ENCODE data around the gene ACACA.

The ACACA gene

GRCh38 chr17:37176723-37177122 is 229.9 kb downstream of the ACACA start:
- no peaks in the 10 kb centered on the region for H3K9me3 ChIP-seq (ENCODE audit: control insufficient read depth, insufficient read depth, low read length)
- peaks cover 50% of the 10 kb centered on the region for H3K36me3 ChIP-seq (ENCODE audit: control insufficient read depth, insufficient read depth, low read length)
- no peak overlapping the region for H3K9ac ChIP-seq (ENCODE audit: low read depth, low read length)
- no peak overlapping the region for H3K4me3 ChIP-seq (ENCODE audit: low read depth, low read length)
- no peaks in the 10 kb centered on the region for H3K27me3 ChIP-seq (ENCODE audit: control insufficient read depth, insufficient read depth, low read length)
- H3K27ac ChIP-seq (ENCODE audit: low read depth, low read length): no peak overlapping the region
- H3K4me1 ChIP-seq (ENCODE audit: control insufficient read depth, insufficient read depth, low read length): peaks cover 19% of the 10 kb centered on the region

GRCh38 chr17:37174205-37174604 is 232.4 kb downstream of the ACACA start:
- H3K4me1 ChIP-seq (ENCODE audit: control insufficient read depth, insufficient read depth, low read length): peaks cover 44% of the 10 kb centered on the region
- peak overlapping the region; percentile 27 for H3K27ac ChIP-seq (ENCODE audit: low read depth, low read length)
- no peak overlapping the region for H3K9ac ChIP-seq (ENCODE audit: low read depth, low read length)
- peaks cover 30% of the 10 kb centered on the region for H3K36me3 ChIP-seq (ENCODE audit: control insufficient read depth, insufficient read depth, low read length)
- no peaks in the 10 kb centered on the region for H3K9me3 ChIP-seq (ENCODE audit: control insufficient read depth, insufficient read depth, low read length)
- H3K4me3 ChIP-seq (ENCODE audit: low read depth, low read length): no peak overlapping the region
- H3K27me3 ChIP-seq (ENCODE audit: control insufficient read depth, insufficient read depth, low read length): no peaks in the 10 kb centered on the region

GRCh38 chr17:37170881-37171425 is 235.7 kb downstream of the ACACA start:
- H3K4me1 ChIP-seq (ENCODE audit: control insufficient read depth, insufficient read depth, low read length): peaks cover 54% of the 10 kb centered on the region
- H3K27ac ChIP-seq (ENCODE audit: low read depth, low read length): peak overlapping the region; percentile 94
- H3K9me3 ChIP-seq (ENCODE audit: control insufficient read depth, insufficient read depth, low read length): no peaks in the 10 kb centered on the region
- no peak overlapping the region for H3K9ac ChIP-seq (ENCODE audit: low read depth, low read length)
- peaks cover 4% of the 10 kb centered on the region; the same call in 1 of the 2 replicates for H3K36me3 ChIP-seq (ENCODE audit: control insufficient read depth, insufficient read depth, low read length)
- H3K4me3 ChIP-seq (ENCODE audit: low read depth, low read length): peak overlapping the region; percentile 8; the same call in 1 of the 2 replicates
- H3K27me3 ChIP-seq (ENCODE audit: control insufficient read depth, insufficient read depth, low read length): no peaks in the 10 kb centered on the region

GRCh38 chr17:37168731-37169353 is 237.8 kb downstream of the ACACA start:
- H3K9me3 ChIP-seq (ENCODE audit: control insufficient read depth, insufficient read depth, low read length): no peaks in the 10 kb centered on the region
- no peaks in the 10 kb centered on the region for H3K27me3 ChIP-seq (ENCODE audit: control insufficient read depth, insufficient read depth, low read length)
- H3K4me3 ChIP-seq (ENCODE audit: low read depth, low read length): no peak overlapping the region
- peaks cover 61% of the 10 kb centered on the region for H3K4me1 ChIP-seq (ENCODE audit: control insufficient read depth, insufficient read depth, low read length)
- 0 out of 2 replicates have a peak, but pooled peaks cover 3% of the 10 kb centered on the region for H3K36me3 ChIP-seq (ENCODE audit: control insufficient read depth, insufficient read depth, low read length)
- H3K27ac ChIP-seq (ENCODE audit: low read depth, low read length): peak overlapping the region; percentile 37
- no peak overlapping the region for H3K9ac ChIP-seq (ENCODE audit: low read depth, low read length)

- H3K9me3 ChIP-seq (ENCODE audit: control insufficient read depth, insufficient read depth, low read length): no peaks in the 10 kb centered on the region
- H3K4me1 ChIP-seq (ENCODE audit: control insufficient read depth, insufficient read depth, low read length): peaks cover 52% of the 10 kb centered on the region
- H3K27ac ChIP-seq (ENCODE audit: low read depth, low read length): no peak overlapping the region
- no peaks in the 10 kb centered on the region for H3K27me3 ChIP-seq (ENCODE audit: control insufficient read depth, insufficient read depth, low read length)
- H3K4me3 ChIP-seq (ENCODE audit: low read depth, low read length): no peak overlapping the region
- 0 out of 2 replicates have a peak, but pooled peaks cover 7% of the 10 kb centered on the region for H3K36me3 ChIP-seq (ENCODE audit: control insufficient read depth, insufficient read depth, low read length)
- no peak overlapping the region for H3K9ac ChIP-seq (ENCODE audit: low read depth, low read length)
These were observed 238.9 kb downstream of the ACACA start for GRCh38 chr17:37167756-37168155.

- Histone ChIP-seq H3K4me1 (ENCODE audit: control insufficient read depth, insufficient read depth, low read length) (peaks cover 15% of the 10 kb centered on the region), H3K4me3 (ENCODE audit: low read depth, low read length) (no peak overlapping the region), H3K9me3 (ENCODE audit: control insufficient read depth, insufficient read depth, low read length) (no peaks in the 10 kb centered on the region), H3K36me3 (ENCODE audit: control insufficient read depth, insufficient read depth, low read length) (peaks cover 37% of the 10 kb centered on the region), H3K9ac (ENCODE audit: low read depth, low read length) (no peak overlapping the region), H3K27me3 (ENCODE audit: control insufficient read depth, insufficient read depth, low read length) (no peaks in the 10 kb centered on the region), H3K27ac (ENCODE audit: low read depth, low read length) (no peak overlapping the region)
These were observed 242.6 kb downstream of the ACACA start for GRCh38 chr17:37164057-37164456.

- H3K4me1 ChIP-seq (ENCODE audit: control insufficient read depth, insufficient read depth, low read length): peaks cover 7% of the 10 kb centered on the region
- H3K4me3 ChIP-seq (ENCODE audit: low read depth, low read length): no peak overlapping the region
- no peak overlapping the region for H3K9ac ChIP-seq (ENCODE audit: low read depth, low read length)
- H3K9me3 ChIP-seq (ENCODE audit: control insufficient read depth, insufficient read depth, low read length): no peaks in the 10 kb centered on the region
- H3K27ac ChIP-seq (ENCODE audit: low read depth, low read length): no peak overlapping the region
- no peaks in the 10 kb centered on the region for H3K27me3 ChIP-seq (ENCODE audit: control insufficient read depth, insufficient read depth, low read length)
- H3K36me3 ChIP-seq (ENCODE audit: control insufficient read depth, insufficient read depth, low read length): peaks cover 48% of the 10 kb centered on the region
These were observed 243.8 kb downstream of the ACACA start for GRCh38 chr17:37162800-37163199.

- Histone ChIP-seq H3K4me1 (ENCODE audit: control insufficient read depth, insufficient read depth, low read length) (peaks cover 7% of the 10 kb centered on the region), H3K36me3 (ENCODE audit: control insufficient read depth, insufficient read depth, low read length) (peaks cover 52% of the 10 kb centered on the region)
These were observed 245.7 kb downstream of the ACACA start for GRCh38 chr17:37160944-37161343.

GRCh38 chr17:37158290-37158689 is 248.3 kb downstream of the ACACA start:
- peaks cover 64% of the 10 kb centered on the region for H3K36me3 ChIP-seq (ENCODE audit: control insufficient read depth, insufficient read depth, low read length)
- no peak overlapping the region for H3K27ac ChIP-seq (ENCODE audit: low read depth, low read length)
- no peak overlapping the region for H3K4me3 ChIP-seq (ENCODE audit: low read depth, low read length)
- H3K4me1 ChIP-seq (ENCODE audit: control insufficient read depth, insufficient read depth, low read length): no peaks in the 10 kb centered on the region; the same call in 1 of the 2 replicates
- no peaks in the 10 kb centered on the region for H3K27me3 ChIP-seq (ENCODE audit: control insufficient read depth, insufficient read depth, low read length)
- H3K9me3 ChIP-seq (ENCODE audit: control insufficient read depth, insufficient read depth, low read length): no peaks in the 10 kb centered on the region
- H3K9ac ChIP-seq (ENCODE audit: low read depth, low read length): no peak overlapping the region

More at GRCh38 chr17:37160944-37161343, 245.7 kb downstream of the ACACA start:
- no peak overlapping the region for H3K9ac ChIP-seq (ENCODE audit: low read depth, low read length)
- no peaks in the 10 kb centered on the region for H3K27me3 ChIP-seq (ENCODE audit: control insufficient read depth, insufficient read depth, low read length)
- no peak overlapping the region for H3K27ac ChIP-seq (ENCODE audit: low read depth, low read length)
- no peaks in the 10 kb centered on the region for H3K9me3 ChIP-seq (ENCODE audit: control insufficient read depth, insufficient read depth, low read length)
- H3K4me3 ChIP-seq (ENCODE audit: low read depth, low read length): no peak overlapping the region

GRCh38 chr17:37148156-37148555 is 258.5 kb downstream of the ACACA start:
- Histone ChIP-seq H3K9me3 (ENCODE audit: control insufficient read depth, insufficient read depth, low read length) (no peaks in the 10 kb centered on the region), H3K36me3 (ENCODE audit: control insufficient read depth, insufficient read depth, low read length) (peaks cover 24% of the 10 kb centered on the region), H3K9ac (ENCODE audit: low read depth, low read length) (no peak overlapping the region), H3K27ac (ENCODE audit: low read depth, low read length) (peak overlapping the region; percentile 43), H3K4me3 (ENCODE audit: low read depth, low read length) (no peak overlapping the region), H3K27me3 (ENCODE audit: control insufficient read depth, insufficient read depth, low read length) (no peaks in the 10 kb centered on the region), H3K4me1 (ENCODE audit: control insufficient read depth, insufficient read depth, low read length) (peaks cover 13% of the 10 kb centered on the region)

GRCh38 chr17:37147301-37147812 is 259.3 kb downstream of the ACACA start:
- Histone ChIP-seq H3K9me3 (ENCODE audit: control insufficient read depth, insufficient read depth, low read length) (no peaks in the 10 kb centered on the region), H3K27ac (ENCODE audit: low read depth, low read length) (peak overlapping the region; percentile 59), H3K9ac (ENCODE audit: low read depth, low read length) (peak overlapping the region; percentile 26; the same call in 1 of the 2 replicates), H3K4me1 (ENCODE audit: control insufficient read depth, insufficient read depth, low read length) (peaks cover 13% of the 10 kb centered on the region), H3K4me3 (ENCODE audit: low read depth, low read length) (no peak overlapping the region), H3K36me3 (ENCODE audit: control insufficient read depth, insufficient read depth, low read length) (peaks cover 19% of the 10 kb centered on the region), H3K27me3 (ENCODE audit: control insufficient read depth, insufficient read depth, low read length) (no peaks in the 10 kb centered on the region)

Measured in HUES48 (cell line).